SU-DHL-6 (cell line): ENCODE results near the gene VPS13A.
"Not testable (repeated sequence)": the region's sequence is repeated elsewhere in the genome, so short reads cannot be mapped to it uniquely, and the experiment has no call there.

Source experiments
- H2AFZ ChIP-seq: fragments of 200-600 bp; sonication (generic); 2 replicates; pipeline ENCODE4 v1.6.1; 2014; ENCODE audit warnings: low read depth, mild to moderate bottlenecking, moderate library complexity, mixed read lengths, antibody characterized with exemption, low read length; ENCODE audit not compliant: severe bottlenecking
- H3F3A ChIP-seq: fragments of 200-600 bp; shearing (Covaris generic); 2 replicates; pipeline ENCODE4 v1.6.0; 2016; ENCODE audit warnings: antibody characterized with exemption, mild to moderate bottlenecking; ENCODE audit not compliant: insufficient read depth
- H3K27ac ChIP-seq: fragments of 200-600 bp; sonication (generic); 2 replicates; pipeline ENCODE4 v1.5.1; 2016; ENCODE audit warnings: low read depth, mild to moderate bottlenecking, low read length, moderate library complexity, mixed read lengths
- H3K27me3 ChIP-seq: fragments of 200-600 bp; sonication (generic), shearing (Covaris generic); 2 replicates; pipeline ENCODE4 v1.6.0; 2014; ENCODE audit warnings: mild to moderate bottlenecking, low read length
- H3K36me3 ChIP-seq: fragments of 200-600 bp; sonication (generic); 2 replicates; pipeline ENCODE4 v1.6.1; 2014; ENCODE audit warnings: mild to moderate bottlenecking, low read length, mixed read lengths
- H3K4me2 ChIP-seq: fragments of 300-600, 200-600 bp; shearing (Covaris generic), sonication (generic); 2 replicates; pipeline ENCODE4 v1.6.0; 2014; ENCODE audit warnings: low read length, low read depth, mild to moderate bottlenecking; ENCODE audit not compliant: poor library complexity, severe bottlenecking
- H3K4me3 ChIP-seq: fragments of 200-600 bp; sonication (generic); 2 replicates; pipeline ENCODE4 v1.5.1; 2014; ENCODE audit warnings: antibody characterized with exemption, low read length, mild to moderate bottlenecking, mixed read lengths; ENCODE audit not compliant: insufficient read depth, poor library complexity, severe bottlenecking
- H3K79me2 ChIP-seq: fragments of 200-600 bp; sonication (generic); 2 replicates; pipeline ENCODE4 v1.6.1; 2014; ENCODE audit warnings: mild to moderate bottlenecking, low read length, moderate library complexity; ENCODE audit not compliant: insufficient read depth
- H3K9ac ChIP-seq: fragments of 200-600 bp; sonication (generic); 2 replicates; pipeline ENCODE4 v1.7.0; 2014; ENCODE audit warnings: mild to moderate bottlenecking, low read length
- H3K9me2 ChIP-seq: fragments of 200-600 bp; sonication (generic); replicated peaks from 2 replicates; pipeline ENCODE4 v1.6.1; 2014; ENCODE audit warnings: low read length; ENCODE audit not compliant: insufficient read depth
- H3K9me3 ChIP-seq: fragments of 200-600 bp; sonication (generic); 2 replicates; pipeline ENCODE4 v1.6.1; 2014; ENCODE audit warnings: low read length, mixed read lengths; ENCODE audit not compliant: insufficient read depth
- H4K20me1 ChIP-seq: fragments of 200-600 bp; sonication (generic); 2 replicates; pipeline ENCODE4 v1.6.1; 2014; ENCODE audit warnings: low read depth, mild to moderate bottlenecking, antibody characterized with exemption, low read length, moderate library complexity, mixed read lengths
- EZH2phosphoT487 ChIP-seq: fragments of 200-600 bp; sonication (generic), shearing (Covaris generic); conservative IDR thresholded peaks from 2 replicates; pipeline ENCODE4 v1.6.1; 2018; ENCODE audit warnings: mild to moderate bottlenecking, antibody characterized with exemption, low read length, moderate library complexity, mixed read lengths
- TF ChIP-seq, protein P1 (sequence below): fragments of 200-600 bp; sonication (generic); IDR thresholded peaks from one replicate; pipeline ENCODE4 v1.5.1; 2017; ENCODE audit warnings: antibody characterized with exemption, mild to moderate bottlenecking, low read length, moderate library complexity; ENCODE audit not compliant: insufficient read depth, poor library complexity, severe bottlenecking

VPS13A gene

GRCh38 chr9:77399964-77400363 is 222.6 kb downstream of the VPS13A start:
- Histone ChIP-seq H4K20me1 (no peaks in the 10 kb centered on the region), H3K27ac (no peak overlapping the region), H3K36me3 (no peaks in the 10 kb centered on the region), H3K79me2 (no peaks in the 10 kb centered on the region), H3K4me2 (no peak overlapping the region), H3K4me3 (no peak overlapping the region), H2AFZ (no peak overlapping the region), H3K9me2 (no peaks in the 10 kb centered on the region), H3F3A (0 out of 2 replicates have a peak, but pooled peaks cover 5% of the 10 kb centered on the region), H3K9ac (no peak overlapping the region), H3K9me3 (no peaks in the 10 kb centered on the region), H3K27me3 (no peaks in the 10 kb centered on the region)
- TF ChIP-seq, protein P1, sequence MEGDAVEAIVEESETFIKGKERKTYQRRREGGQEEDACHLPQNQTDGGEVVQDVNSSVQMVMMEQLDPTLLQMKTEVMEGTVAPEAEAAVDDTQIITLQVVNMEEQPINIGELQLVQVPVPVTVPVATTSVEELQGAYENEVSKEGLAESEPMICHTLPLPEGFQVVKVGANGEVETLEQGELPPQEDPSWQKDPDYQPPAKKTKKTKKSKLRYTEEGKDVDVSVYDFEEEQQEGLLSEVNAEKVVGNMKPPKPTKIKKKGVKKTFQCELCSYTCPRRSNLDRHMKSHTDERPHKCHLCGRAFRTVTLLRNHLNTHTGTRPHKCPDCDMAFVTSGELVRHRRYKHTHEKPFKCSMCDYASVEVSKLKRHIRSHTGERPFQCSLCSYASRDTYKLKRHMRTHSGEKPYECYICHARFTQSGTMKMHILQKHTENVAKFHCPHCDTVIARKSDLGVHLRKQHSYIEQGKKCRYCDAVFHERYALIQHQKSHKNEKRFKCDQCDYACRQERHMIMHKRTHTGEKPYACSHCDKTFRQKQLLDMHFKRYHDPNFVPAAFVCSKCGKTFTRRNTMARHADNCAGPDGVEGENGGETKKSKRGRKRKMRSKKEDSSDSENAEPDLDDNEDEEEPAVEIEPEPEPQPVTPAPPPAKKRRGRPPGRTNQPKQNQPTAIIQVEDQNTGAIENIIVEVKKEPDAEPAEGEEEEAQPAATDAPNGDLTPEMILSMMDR, result no peak
- TF ChIP-seq EZH2phosphoT487, result no peak

GRCh38 chr9:77402286-77402685 is 225.0 kb downstream of the VPS13A start:
- Histone ChIP-seq H3K27ac (no peak overlapping the region), H3K4me2 (no peak overlapping the region)
- no peak for TF ChIP-seq EZH2phosphoT487
- TF ChIP-seq, protein P1, result no peak

GRCh38 chr9:77403239-77403638 is 225.9 kb downstream of the VPS13A start:
- no peaks in the 10 kb centered on the region for H4K20me1 ChIP-seq
- no peak overlapping the region for H2AFZ ChIP-seq
- H3K9me2 ChIP-seq, result no peaks in the 10 kb centered on the region
- H3K36me3 ChIP-seq, result peaks cover 13% of the 10 kb centered on the region; the same call in 1 of the 2 replicates
- no peak overlapping the region for H3K9ac ChIP-seq
- no peaks in the 10 kb centered on the region for H3F3A ChIP-seq
- H3K9me3 ChIP-seq, result no peaks in the 10 kb centered on the region
- H3K4me2 ChIP-seq, result no peak overlapping the region
- no peaks in the 10 kb centered on the region for H3K79me2 ChIP-seq
- H3K4me3 ChIP-seq, result no peak overlapping the region
- no peak overlapping the region for H3K27ac ChIP-seq
- no peaks in the 10 kb centered on the region for H3K27me3 ChIP-seq
- TF ChIP-seq, protein P1, result no peak
- TF ChIP-seq EZH2phosphoT487, result no peak

More at GRCh38 chr9:77402286-77402685, 225.0 kb downstream of the VPS13A start:
- H3F3A ChIP-seq, result no peaks in the 10 kb centered on the region
- no peak overlapping the region for H3K9ac ChIP-seq
- H4K20me1 ChIP-seq, result no peaks in the 10 kb centered on the region
- H3K9me2 ChIP-seq, result no peaks in the 10 kb centered on the region
- no peak overlapping the region for H3K4me3 ChIP-seq
- H2AFZ ChIP-seq, result no peak overlapping the region
- no peaks in the 10 kb centered on the region for H3K27me3 ChIP-seq
- H3K9me3 ChIP-seq, result no peaks in the 10 kb centered on the region
- H3K79me2 ChIP-seq, result no peaks in the 10 kb centered on the region
- 0 out of 2 replicates have a peak, but pooled peaks cover 4% of the 10 kb centered on the region for H3K36me3 ChIP-seq

- not testable (repeated sequence) for H3K4me3 ChIP-seq, H3K4me2 ChIP-seq, H3K79me2 ChIP-seq, H3K9me3 ChIP-seq, H3K9me2 ChIP-seq, H3F3A ChIP-seq, H3K9ac ChIP-seq, H4K20me1 ChIP-seq, H3K27ac ChIP-seq, H2AFZ ChIP-seq, H3K27me3 ChIP-seq
- peaks cover 13% of the 10 kb centered on the region; the same call in 1 of the 2 replicates for H3K36me3 ChIP-seq
These were observed 231.2 kb downstream of the VPS13A start for GRCh38 chr9:77408521-77408920.
